Stimulated activated CD8-positive, alpha-beta memory T cell treated with anti-CD3 and anti-CD28 coated beads, Interleukin-7, amount 100 ng/mL, for 4 hours (primary cell): Measurements from ENCODE around the gene COPE.
"Not testable (repeated sequence)": the region's sequence is repeated elsewhere in the genome, so short reads cannot be mapped to it uniquely, and the experiment has no call there.

Experiments used
- DNase-seq, 2 donors: peaks; one replicate each; pipeline ENCODE4 v3.0.0-alpha.2; 2020; ENCODE audit warnings: low read depth in 2 of 2

The COPE gene

DNA sequence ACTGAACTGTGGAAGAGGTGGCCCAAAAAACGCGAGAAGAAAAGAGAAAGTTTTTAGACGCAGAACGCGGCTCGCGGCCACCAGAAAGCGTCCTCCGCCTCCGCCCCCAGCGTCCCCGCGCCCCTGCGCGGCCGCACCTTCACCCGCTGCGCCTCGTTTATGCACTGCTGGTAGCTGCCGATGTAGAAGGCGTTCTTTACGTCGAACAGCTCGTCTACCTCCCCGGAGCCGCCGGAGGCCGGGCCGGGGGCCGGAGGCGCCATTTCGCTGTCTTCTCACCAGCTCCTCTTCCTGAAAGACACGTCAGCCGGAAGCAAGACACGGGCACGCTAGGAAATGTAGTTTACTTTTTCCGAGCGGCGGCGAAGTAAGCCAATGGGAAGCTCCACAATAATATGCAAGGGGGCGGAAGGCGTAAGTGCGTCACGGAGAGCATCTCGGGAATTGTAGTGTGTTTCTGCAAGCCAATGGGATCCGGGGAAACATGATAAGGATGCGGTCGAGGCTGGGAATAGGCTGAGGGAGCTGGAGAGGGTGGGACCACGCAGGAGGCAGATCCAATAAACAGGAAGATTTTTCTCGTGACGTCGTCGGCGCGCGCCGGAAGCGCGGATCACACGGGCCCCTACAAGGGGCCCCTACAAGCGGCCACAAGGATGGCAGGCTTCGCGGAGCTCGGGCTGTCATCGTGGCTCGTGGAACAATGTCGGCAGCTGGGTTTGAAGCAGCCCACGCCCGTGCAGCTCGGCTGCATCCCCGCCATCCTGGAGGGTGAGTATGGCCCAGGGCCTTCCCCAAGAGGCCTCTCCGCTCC is at the start of gene COPE, which contains the start of gene DDX49:
Gene COPE (minus strand): TSS at position 302 of the 814 bp plus-strand sequence. CDS start 39 bp downstream, at position 263.
Gene DDX49 (plus strand): TSS at position 630 of the 814 bp plus-strand sequence. CDS start 27 bp downstream, at position 657.
- peak; percentile 97 to 98 for DNase-seq

DNA sequence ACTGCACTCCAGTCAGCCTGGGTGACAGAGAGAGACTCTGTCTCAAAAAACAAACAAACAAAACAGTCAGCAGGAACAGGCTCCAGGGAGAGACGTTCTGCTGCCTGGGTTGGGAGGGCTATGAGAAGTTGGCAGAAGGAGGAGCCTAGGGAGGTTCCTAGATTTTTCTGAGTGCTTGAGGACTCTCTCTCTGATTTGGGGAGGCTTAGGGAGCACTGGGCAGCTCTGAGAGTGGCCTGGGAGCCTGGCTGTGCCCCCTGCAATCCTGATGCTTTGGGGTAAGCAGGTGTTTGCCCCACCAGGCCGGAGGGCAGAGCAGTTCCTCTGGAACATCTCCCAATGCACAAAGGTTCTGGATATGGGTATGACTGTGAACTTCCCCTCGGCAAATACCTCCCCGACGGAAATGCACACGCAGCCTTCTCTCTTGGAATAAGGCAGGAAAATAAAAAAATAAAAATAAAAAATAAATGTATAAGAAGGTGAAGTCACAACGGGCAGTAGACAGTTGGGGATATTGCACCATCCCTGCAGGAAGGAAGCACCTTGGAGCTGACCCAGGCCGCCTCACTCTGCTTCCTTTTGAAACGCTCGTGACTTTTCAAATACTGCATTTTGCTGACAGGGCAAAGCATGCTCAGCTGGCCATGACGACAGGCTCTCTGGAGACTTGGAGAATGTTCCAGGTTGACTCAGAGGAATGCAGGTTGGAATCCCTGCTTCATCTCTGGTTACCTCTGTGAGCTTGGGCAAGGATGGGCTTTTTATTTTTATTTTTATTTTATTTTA is 48.4 kb upstream of the COPE start:
- DNase-seq: no peak

DNA sequence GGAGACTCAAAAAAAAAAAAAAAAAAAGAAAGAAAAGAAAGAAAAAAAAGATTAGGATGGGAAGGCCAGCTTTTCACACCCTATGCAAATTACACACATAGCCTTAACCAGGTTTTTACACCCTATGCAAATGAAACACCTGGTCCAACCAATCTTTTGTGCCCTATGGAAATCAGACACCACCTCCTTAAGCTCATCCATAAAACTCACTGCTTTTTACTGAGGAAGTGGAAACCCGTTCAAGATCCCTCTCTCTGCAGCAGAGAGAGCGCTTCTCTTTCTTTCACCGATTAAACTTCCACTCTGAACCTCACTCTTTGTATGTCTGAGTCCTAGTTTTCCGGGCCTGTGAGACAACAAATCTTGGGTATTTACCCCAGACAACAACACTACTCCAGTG is 47.1 kb upstream of the COPE start:
- DNase-seq: no peak

DNA sequence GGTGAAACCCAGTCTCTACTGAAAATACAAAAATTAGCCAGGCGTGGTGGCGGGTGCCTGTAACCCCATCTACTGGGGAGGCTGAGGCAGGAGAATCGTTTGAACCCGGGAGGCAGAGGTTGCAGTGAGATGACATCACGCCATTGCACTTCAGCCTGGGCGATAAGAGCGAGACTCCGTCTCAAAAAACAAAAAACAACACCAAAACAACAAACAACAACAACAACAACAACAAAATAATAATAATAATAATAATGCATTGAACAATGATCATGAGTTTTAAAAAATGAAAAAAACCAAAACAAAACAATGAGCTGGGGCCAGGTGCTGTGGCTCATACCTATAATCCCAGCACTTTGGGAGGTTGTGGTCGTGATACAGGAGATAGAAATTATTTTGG is 44.9 kb upstream of the COPE start:
- no peak for DNase-seq

DNA sequence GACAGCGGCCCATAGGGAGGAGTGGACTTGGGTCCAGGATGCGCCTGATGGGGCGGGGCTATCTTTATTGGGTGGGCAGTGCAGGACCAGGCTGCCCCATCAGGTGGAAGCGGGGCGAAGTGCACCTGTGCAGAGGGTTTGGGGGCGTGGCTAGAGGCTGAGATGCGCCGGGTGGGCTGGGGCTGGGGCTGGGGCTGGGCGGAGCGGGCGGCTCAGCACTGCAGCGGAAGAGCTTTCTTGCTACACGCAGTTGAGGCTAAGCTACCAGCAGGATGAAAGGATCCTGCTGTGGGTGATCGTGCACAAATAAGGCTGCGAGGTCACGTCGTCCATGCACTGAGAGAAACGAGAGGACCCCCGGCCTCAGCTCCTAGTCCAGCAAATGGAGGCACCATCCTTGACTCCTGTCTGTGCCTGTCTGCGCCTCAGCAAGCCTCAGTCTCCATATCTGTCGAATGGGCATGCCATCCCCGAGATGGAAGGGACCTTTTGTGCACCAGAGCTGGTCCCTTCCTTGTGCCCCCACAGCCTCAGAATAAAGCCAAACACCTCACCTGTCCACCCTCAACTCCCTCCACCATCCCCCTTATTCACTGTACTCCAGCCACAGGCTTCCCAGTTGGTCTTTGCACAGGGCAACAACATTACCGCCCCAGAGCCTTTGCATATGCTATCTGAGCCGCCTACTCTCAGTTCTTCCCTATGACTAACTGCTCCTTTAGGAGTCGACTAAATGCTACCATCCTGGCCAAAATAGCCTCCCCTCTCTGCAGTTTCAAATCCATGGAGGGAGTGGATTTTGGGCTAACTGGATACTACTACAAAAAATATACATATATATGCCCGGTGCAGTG is 42.8 kb upstream of the COPE start:
- no peak for DNase-seq

DNA sequence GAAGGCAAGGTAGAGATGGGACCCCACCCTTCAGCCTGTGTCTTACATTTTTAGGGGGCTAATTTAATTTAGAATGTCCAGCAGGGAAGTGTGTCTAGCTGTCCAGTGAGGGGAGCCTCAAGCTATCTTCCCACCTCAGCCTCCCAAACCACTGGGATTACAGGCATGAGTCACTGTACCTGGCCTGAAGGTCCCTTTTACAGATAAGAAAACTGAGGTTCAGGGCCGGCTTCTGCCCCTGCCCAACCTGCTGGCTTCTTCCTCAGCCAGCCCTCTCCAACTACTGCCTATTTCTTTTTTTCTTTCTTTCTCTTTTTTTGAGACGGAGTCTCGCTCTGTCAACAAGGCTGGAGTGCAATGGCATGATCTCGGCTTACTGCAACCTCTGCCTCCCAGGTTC is 41.2 kb upstream of the COPE start:
- DNase-seq: no peak

DNA sequence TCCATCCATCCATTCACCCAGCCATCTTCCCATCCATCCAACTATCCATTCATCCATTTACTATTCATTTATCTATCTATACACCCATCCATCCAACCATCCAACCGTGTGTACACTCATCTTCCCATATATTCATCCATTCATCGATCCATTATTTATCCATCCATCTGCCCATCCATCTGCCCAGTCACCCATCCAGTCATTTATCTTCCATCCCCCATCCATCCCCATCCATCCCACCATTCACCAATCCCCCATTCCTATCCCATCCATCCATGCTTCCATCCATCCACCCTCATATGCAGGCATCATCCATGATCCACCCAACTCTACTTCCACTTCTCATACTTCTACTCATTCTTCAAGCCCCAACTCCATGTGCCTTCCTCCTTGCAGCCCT is 35.9 kb upstream of the COPE start:
- no peak for DNase-seq

DNA sequence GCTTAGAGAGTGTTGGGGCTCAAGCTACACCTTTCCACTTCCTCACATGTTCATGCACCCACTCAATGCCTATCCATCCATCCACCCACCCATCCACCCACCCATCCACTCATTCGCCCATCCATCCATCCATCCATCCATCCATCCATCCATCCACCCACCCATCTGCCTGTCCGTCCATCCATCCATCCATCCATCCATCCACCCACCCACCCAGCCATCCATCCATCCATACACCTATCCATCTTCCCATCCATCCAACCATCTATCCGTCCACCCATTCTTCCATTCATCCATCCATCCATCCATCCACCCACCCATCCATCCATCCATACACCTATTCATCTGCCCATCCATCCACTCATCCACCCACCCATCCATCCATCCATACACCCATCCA is 34.9 kb upstream of the COPE start:
- DNase-seq: no peak

DNA sequence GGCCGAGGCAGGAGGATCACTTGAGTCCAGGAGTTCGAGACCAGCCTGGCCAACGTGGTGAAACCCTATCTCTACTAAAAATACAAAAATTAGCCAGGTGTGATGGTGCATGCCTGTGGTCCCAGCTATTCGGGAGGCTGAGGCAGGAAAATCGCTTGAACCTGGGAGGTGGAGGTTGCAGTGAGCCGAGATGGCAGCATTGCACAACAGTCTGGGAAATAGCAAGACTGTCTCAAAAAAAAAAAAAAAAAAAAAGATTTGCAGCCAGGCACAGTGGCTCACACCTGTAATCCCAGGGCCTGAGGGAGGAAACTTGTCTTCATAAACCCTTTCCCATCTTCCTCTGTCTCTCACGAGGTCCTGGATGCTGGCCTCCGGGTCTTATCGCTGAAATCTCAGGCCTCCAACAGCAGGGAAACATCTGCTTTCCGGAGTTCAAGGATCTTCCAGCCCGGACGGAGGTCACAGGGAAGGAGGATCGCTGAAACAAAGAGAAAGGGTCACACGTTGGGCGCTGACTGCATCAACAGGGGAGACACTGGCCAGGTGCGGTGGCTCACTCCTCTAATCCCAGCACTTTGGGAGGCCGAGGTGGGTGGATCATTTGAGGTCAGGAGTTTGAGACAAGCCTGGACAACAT is 33.3 kb upstream of the COPE start:
- not testable (repeated sequence) for DNase-seq

DNA sequence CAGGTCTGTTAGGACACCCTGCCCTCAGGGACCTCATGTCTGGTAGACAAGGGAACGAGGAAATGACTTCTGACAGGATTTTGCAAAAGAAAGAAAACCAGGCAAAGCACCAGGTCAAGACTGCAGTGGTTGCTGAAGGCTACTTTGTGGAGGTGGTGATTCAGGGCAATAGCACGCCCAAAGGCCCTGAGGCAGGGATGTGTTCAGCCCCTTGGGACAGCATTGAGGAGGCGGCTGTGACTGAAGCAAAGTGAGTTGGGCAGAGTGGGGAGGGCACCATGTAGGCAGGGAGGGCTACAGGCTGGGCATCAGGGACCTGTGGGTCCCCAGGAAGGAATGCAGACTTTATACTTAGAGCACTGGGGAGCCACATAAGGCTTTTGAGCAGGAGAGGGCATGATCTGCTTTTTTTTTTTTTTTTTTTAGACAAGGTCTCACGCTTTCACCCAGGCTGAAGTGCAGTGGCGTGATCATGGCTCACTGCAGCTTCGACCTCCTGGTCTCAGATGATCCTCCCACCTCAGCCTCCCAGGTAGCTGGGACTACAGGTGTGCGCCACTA is 32.6 kb upstream of the COPE start:
- DNase-seq: no peak

DNA sequence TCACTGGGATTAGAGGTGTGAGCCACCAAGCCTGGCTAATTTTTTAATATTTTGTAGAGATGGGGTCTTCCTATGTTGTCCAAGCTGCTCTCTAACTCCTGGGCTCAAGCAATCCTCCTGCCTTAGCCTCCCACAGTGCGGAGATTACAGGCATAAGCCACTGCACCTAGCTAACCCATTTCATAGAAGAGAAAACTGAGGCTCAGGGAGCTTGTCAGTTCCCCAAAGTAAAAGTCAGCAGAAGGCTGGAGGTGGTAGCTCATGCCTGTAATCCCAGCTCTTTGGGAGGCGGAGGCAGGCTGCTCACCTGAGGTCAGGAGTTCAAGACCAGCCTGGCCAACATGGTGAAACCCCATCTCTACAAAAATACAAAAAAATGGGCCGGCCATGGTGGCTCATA is 30.7 kb upstream of the COPE start:
- no peak for DNase-seq

DNA sequence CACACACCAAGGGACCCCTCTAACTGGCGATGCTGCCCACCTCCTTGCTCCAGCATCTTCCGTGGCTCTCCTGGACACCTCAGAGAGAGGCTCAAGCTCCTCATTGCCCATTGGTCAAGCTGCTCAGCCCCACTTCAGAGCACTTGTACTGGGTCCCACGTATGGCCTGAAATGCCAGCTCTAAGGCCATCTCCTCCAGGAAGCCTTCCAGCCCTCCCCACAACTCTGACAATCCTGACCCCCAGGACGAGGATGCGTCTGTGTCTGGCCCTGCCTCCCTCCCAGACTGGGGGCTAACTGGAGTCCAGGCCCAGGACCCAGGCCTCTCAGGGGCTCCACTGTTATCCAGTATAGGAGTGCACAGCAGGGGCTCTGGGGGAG is 29.8 kb upstream of the COPE start:
- DNase-seq: no peak

DNA sequence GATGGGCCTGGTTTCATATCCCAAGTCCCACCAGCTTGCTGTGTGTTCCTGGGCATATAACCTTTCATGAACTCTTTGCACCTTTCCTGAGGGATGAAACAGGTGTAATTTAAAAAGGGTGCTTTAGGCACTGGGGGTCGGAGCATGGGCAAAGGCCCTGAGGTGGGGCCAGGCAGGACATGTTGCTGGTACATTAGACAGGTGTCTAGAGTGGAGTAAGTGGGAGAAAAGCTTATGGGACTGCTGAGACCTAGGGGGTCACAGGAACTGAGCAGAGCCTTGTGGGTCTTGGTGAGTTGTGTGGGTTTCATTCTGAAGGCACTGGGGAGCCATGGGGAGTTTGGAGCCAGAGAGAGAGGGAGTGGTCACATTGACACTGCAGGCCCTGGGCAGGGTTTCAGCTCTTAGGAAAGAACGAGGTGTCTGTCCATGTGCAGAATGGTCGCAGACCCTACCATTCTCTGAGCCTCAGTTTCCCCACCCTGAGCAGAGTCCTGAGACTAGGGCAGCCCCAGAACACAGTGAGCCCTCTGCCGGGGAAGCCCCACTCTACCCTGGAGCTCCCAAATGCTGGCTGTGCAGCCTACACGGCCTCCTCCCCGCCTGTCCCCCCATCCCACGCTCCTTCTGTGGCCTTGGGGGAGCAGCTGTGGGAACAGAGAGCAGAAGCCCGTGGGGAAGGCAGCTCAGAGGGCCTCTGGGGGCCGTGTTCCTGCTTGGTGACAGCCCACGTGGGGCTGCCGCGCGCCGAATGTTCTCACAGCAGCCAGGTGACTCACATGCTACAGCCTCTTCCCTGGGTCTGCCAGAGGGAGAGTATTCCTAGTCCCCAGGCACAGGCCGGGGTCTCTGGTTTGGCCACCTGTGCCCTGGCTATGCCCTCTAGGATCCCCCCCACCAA is 29.1 kb upstream of the COPE start:
- DNase-seq: no peak

DNA sequence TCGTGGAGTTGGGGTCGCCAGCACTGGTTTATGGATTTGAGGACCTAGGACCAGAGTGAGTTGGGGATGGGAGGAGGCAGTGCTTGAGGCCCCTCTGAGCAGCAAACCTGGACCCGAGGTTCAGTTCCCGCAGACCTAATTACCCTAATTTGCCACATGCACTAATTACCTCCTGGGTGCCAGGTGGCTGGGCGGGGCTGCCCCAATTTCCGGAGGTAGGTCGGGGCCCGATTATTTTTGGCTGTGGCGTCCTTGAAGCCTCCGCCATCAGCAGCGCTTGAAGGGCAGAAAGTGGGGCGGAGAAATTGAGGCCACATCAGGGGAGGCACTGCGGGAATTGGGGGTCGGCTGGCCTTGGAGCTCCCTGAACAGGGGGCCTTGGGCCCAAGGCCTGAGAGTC is 27.7 kb upstream of the COPE start:
- no peak for DNase-seq

DNA sequence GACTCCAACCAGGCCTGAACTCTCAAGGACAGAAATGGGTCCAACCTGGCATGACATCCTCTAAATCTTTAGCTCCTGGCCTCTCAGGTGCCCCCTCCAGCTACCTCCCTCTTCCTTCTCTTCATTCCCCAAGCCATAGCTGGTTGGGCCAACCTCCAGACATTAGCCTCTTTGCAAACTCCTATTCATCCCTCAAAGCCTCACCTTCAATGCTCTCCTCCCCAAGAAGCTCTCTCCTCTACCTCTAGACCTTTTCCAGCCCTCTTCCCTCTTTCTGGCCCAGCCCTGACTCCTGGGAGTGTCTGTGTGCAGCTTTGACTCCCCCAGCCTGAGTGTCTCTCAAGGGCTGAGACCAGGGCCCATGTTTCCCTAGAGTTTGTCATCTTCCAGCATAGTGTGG is 27.1 kb upstream of the COPE start:
- DNase-seq: no peak

DNA sequence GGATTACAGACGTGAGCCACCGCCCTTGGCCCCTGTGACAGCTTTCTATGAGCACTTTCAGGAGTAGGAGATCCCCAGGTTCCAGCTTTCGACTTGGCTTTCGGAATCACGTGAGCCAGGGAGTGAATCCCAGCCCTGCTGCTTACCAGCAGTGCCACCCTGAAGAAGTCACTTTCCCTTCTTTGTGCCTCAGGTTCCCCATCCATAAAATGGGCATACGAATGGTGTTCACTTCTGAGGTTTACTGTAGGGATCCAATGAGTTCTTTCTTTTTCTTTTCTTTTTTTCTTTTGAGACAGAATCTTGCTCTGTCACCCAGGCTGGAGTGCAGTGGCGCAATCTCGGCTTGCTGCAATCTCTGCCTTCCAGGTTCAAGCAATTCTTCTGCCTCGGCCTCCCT is 26.1 kb upstream of the COPE start:
- no peak for DNase-seq

DNA sequence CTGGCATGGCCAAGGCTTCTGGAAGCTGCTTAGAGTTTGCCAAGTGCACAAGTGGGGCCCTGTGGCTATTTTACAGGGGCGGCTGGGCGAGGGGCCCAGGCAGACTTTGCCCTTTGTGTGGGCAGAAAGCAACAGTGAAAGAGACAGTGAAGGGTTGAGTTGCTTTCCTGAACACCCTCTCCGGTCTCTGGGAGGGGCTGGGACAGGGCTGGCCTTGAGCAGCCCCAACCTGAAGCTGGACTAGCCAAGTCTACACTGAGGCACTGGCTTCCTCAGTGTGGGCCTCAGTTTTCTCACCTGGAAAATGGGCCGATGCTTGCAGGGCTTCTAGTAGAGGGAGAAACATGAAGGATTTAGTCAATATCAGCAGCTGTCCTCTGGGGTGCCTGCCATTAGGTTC is 24.3 kb upstream of the COPE start:
- no peak for DNase-seq

DNA sequence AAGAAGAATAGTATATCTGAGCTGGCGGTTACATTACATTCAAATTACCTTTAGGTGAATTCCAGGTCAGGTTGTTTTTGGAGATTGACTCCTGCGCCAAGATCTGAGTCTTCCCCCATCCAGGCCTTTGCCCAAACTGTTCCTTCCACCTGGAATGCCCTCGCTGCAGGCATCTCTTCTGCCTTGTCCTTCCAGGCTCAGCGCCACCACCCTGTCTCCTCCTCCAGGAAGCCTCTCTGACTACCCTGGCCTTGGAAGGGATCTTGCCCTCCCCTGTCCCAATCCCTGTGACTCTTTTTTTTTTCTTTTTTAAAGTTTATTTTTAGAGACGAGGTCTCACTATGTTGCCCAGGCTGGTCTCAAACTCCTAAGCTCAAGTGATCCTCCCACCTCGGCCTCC is 23.5 kb upstream of the COPE start:
- DNase-seq: no peak

DNA sequence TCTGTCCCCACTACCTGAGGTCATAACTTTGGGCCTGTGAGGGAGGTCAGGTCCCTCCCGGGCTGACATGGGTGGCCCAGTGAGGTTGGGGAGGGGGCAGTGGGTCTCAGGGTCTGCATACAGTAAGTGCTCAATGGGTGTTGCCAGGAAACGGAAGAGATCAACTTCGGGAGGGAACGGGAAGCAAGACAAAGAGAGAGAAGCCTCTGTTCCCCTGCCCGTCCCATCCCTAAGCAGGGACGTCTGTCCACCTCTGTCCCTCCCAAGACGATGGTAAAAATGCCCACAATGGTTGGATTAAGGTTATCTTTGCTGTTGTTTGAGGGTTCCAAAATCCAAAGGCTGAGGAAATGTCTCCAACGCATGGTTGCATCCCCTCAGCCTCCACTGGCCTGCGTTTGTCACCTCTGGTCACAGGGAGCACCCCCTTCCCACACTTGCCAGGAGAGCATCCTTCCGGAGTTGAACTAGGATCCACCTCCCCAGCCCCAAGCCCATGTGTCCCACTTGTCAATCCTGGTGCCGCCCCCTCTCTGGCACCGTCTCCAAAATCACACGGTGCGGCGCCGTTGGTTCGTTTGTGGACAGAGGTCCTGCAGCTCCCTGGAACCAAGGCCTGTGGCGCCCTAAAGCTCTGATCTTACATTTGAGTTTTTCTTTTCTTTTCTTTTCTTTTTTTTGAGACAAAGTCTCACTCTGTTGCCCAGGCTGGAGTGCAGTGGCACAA is 22.6 kb upstream of the COPE start:
- no peak for DNase-seq
